ENCODE measurements around the gene TRAPPC5.

DNA sequence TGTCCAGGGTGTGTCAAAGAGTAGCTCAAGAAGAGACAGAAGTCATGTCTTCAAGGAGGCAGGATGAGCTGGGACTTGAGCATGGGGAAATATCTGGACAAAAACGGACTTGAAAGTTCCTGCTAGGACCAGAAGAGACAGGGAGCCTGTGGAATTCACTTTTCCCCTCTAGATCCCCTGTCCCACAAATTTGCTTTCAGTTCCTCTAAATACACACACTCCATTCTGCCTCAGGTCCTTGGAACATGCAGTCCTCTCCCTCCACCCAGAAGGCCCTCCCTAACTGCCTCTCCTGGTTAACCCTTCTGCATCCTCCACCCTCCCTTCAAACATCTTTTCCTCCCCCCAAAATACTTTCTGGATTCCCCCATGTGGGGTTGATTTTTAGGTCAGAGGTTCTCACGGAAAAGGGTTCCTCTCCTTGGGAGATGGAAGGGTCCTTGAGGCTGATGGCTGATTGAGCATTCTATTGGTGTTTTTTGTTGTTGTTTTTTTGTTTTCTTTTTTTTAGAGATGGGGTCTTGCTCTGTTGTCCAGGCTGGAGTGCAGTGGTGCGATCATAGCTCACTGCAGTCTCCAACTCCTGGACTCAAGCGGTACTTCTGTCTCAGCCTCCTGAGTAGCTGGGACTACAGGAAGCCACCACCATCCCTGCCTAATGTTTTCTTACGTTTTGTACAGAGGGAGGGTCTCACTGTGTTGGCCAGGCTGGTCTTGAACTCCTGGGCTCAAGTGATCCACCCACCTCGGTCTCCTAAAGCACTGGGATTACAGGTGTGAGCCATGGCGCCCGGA lies 18.7 kb upstream of the TRAPPC5 start:
- TF ChIP-seq, protein P1, sequence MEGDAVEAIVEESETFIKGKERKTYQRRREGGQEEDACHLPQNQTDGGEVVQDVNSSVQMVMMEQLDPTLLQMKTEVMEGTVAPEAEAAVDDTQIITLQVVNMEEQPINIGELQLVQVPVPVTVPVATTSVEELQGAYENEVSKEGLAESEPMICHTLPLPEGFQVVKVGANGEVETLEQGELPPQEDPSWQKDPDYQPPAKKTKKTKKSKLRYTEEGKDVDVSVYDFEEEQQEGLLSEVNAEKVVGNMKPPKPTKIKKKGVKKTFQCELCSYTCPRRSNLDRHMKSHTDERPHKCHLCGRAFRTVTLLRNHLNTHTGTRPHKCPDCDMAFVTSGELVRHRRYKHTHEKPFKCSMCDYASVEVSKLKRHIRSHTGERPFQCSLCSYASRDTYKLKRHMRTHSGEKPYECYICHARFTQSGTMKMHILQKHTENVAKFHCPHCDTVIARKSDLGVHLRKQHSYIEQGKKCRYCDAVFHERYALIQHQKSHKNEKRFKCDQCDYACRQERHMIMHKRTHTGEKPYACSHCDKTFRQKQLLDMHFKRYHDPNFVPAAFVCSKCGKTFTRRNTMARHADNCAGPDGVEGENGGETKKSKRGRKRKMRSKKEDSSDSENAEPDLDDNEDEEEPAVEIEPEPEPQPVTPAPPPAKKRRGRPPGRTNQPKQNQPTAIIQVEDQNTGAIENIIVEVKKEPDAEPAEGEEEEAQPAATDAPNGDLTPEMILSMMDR (optimal IDR thresholded peaks at IDR 0.05 in 1 of 3, IDR thresholded peaks at IDR 0.05 in 1 of 3, conservative IDR thresholded peaks at IDR 0.05 in 1 of 3; ENCODE audit: extremely low read depth in 1 of 3, insufficient read depth in 2 of 3, low read length in 3 of 3): no peak
- TF ChIP-seq EZH2 (IDR thresholded peaks at IDR 0.05; ENCODE audit: low read length): no peak

Measured in keratinocyte (primary cell).